NCI-H2029 (cell line): ENCODE measurements around the gene VRTN.

Source experiments
- DNase-seq: peaks from one replicate; lab custom pipeline; 2025; lab: John Stamatoyannopoulos, UW

Gene VRTN

DNA sequence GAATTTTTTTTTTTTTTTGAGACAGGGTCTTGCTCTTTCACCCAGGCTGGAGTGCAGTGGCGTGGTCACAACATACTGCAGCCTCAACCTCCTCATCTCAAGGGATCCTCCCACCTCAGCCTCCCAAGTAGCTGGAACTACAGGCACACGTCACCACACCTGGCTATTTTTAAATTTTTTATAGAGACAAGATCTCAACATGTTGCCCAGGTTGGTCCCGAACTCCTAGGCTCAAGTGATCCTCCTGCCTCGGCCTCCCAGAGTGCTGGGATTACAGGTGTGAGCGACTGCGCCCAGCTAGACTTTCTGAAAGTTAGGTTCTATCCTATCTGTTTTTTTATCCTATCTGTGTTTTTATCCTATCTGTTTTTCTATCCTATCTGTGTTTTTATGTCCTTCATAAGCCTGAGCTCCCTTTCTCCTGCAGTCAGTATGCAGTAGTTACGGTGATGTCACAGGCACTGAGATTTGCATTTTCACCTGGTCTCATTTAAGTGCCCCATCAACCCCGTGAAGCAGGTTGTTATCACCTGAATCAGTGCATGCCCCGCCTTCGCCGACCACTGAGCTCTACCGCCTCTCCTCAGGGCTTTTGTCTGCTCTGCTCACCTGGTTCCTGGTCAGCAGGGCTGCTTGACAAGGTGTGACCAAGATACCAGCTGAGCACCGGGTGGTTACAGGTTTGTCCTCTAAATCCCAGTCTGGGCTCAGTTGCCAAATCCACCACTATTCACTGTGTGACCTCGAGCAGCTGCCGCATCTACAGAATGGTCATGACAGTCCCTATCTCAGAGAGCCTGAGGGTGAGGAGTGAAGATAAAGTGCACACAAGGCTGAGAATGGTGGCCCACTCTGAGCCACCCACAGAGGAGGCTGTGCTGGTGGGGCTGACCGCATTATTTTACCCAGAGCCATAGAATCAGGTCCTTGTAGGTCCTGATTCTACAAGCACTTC, 44.6 kb downstream of the VRTN start:
- no peak for DNase-seq

DNA sequence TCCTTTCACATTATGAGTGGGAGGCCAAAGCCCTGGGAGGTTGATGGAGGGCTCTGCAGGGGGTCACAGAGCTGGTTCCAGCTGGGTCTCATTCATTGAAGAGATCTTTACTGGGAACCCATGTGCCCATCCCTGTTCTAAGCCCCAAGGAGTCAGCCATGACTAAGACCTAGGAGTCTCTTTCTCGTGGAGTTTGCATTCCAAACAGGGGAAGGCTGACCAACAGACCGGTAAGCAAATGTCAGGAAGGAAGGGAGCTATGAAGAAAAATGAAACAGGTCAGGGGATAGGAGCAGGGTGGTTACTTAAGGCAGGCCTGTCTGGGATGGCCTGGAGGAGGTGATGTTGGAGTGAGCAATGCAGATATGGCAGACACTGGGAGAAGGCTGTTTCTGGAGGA, 46.3 kb downstream of the VRTN start:
- no peak for DNase-seq

DNA sequence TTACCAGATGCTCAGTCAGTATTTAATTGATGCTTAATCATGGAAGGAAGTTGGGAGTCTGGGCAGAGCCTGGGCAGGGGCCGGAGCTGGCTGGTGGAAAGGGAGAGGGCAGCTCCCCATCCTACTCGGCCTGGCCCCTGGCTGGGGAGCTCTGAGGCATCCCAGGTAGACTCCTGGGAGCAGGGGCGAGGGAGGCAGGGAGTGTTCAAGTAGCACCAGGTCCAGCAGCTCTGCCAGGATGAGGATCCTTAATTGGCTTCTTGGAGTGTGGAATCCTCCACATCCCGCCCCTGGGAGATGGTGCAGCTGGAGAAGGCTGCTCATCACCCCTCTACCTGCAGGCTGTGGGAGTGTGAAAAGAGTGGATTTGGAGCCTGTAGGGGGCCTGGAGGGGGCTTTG, 46.8 kb downstream of the VRTN start:
- DNase-seq: no peak

GRCh38 chr14:74400031-74400685, 51.9 kb downstream of the VRTN start:
- DNase-seq: no peak

DNA sequence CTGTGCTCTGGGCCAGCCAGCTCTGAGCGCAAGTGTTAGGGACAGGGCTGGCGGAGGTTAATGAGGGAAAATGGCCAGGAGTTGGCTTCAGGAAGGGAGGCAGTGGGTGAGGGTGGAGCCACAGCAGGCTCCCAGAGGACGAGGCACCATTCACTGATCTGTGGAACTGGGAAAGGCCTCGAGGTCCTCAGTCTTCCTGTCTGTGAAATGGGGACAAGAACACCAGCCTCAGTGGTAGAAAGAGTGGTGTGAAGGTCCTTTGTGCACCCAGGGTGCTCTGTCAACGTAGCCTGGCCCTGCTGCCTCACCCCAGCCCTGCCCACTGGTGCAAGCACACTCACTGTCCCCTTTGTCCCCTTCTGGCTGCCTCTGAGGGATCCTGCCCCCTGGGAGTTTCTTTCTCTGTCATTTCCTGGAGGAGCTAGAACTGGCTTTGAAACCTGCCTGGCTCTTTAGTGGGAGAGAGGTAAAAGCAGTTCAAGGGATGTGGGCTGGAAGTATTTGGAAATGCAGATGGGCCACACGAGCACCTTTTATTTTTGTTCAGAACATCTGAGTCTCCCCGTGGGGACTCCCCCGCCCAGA, 52.7 kb downstream of the VRTN start:
- no peak for DNase-seq

DNA sequence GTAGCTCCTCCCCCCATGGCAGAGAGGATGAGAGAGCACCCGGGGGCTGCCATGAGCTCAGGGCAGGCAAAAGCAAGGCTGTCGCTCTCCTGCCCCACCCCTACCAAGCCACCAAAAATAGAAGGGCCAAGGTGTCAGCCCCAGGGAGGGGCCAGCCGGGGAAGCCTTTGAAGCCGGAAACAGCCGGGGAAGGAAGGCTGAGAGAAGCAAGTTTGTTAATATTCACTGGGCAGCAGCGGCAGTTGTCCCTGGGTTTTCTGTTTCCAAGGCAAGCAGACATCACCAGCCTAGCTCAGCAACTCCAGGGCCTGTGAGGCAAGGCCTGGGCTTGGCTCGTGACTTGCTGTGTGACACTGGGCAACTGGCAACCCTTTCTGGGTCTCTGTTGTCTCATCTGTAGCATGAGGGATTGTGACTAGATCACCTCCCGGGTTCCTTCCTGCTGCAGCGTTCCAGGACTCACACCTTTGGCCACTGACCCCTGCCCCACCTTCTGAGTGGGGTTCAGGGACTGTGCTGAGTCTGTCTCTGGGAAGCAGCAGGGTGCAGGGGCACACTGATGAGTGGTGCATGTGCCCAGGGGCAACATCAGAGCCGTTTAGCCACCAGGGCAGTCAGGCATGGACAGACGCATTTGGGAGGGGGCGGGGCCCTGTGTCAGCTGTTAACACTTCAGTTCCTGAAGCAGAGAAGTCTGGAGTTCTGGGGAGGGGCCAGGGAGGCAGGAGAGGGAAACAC, 53.4 kb downstream of the VRTN start:
- no peak for DNase-seq

DNA sequence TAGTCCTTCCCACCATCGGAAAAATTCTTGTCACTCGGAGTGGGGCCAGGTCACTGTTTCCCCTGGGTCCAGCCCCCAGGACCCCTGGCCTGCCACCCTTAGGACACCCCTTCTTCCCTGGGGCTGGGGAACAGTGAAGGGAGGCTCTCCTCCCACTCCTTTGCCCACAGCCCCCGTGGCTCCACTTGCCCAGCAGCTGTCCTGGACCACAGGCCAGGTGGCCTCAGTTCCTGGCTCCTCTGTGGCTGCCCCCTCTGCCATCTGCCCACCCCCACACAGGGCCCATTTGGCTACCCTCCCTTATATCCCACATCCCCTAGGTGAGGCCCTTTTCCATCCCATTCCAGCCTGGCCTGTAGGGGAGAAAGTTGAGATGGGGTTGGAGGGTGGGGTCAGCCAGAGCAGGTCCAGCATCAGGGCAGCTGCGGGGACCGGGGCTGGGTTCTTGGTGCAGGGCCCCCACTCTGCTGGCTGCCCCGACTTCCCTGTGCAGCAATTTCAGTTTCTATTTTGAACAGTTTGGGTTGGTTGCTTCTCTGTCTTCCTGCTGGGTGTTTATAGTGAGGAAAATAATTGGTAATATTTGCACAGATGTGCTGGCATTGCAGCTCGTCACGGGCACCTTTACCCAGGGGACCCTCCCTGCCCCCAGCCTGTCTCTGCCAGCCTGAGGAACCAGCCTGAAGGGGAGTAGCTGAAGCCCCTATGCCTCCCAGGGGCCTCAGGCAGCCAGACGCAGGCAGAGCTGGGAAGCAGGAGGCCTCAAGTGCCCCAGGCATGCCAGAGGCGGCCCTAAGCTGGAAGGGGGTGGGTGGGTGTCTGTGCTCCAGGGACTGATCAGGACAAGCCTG, 54.4 kb downstream of the VRTN start:
- no peak for DNase-seq

DNA sequence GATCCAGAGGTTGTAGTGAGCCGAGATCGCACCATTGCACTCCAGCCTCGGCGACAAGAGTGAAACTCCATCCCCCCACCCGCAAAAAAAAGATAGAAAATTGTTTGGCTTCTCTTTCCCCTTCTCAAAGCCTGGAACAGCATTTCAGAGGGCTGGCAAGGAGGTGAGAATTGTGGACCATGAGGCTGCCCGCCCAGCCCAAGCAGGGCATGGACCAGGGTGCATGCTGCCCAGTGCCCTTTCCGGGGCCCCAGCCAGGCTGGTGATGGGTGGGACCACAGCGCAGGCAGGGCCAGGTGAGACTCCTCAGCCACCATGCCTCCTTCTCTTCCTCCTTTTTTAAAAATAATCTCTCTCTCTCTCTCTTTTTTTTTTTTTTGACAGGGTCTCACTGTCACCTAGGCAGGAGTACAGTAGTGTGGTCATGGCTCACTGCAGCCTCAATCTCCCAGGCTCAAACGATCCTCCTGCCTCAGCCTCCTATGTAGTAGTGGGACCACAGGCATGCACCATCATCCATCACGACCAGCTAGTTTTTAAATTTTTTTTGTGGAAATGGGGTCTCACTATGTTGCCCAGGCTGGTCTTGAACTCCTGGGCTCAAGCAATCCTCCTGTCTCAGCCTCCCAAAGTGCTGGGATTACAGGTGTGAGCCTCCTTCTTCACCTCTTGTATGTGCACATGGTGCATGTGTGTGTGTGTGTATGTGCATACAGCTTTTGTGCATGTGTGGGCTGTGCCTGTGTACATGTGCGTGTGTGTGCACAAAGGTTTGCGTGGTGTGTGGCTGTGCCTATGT, 55.5 kb downstream of the VRTN start:
- no peak for DNase-seq

DNA sequence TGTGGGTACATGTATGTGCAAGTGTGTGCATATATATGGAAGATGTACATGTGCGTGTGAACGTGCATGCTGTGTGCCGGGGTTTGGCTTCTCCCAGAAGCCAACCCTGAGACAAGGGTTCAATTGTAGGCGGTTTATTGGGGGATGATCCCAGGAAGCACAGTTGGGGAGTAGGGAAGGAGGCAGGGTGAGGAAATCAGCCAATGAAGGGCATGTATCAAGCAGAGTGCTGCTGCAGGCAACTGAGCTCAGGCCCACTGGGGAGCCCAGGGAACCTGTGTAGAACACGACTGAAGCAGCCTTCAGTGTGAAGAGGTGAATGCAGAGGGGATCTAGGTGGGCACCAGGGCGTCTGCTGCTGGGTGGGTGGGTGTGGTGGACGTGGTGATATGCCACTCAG, 56.2 kb downstream of the VRTN start:
- no peak for DNase-seq

DNA sequence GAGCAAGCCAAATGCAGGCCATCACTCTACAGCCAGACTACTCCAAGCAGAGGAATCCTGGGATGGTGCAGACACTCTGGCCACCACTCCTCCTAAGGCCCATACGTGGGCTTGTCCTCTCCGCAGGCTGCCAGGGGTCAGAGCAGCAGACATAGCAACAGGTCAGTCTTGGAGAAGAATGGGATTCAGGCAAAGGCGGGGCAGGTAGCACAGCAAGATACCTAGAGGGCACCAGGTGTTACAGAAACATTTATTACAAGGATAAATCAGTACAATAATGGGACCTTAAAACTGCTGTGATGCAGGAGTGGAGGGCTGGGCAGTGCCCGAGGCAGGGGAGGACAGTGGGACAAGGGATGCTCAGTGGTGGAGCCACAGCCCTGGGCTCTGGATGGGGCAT, 57.4 kb downstream of the VRTN start:
- no peak for DNase-seq

DNA sequence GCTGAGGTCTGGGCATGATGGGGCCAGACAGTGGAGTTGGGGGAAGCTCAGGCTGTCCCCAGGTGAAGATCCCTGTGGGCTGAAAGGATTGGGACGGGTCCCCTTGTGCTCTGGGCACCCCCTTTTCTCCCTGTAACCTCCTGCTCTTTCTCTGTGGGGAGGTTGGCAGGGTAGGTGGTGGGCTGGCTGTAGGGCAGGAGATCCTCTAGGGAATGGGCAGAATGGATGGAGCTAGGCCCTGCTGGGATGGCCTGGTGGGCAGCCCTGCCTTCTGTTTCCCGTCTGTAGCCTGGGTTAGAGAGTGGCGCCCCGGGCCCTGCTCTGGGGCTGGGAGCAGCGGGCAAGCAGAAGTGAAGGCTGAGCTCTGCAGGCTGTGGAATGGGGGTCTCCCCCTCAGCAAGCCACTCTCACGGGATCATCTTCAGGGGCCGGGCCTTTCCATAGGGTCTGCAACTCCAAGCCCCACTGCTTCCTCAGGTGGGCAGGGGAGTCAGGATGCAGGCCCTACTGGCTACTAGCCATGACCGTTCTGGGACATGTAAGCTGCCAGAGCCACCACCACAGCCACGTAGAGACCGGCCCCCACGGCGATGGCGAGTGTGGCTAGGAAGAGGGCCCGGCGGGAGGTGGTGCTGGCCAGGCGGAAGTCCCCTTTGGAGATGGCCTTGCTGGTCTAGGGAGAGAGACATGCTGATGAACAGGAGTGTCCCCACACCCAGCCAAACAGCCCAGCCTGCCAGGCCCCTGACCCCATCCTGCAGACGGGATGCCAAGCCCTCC, 58.9 kb downstream of the VRTN start:
- no peak for DNase-seq

GRCh38 chr14:74407801-74408154, 59.5 kb downstream of the VRTN start:
- no peak for DNase-seq

GRCh38 chr14:74408870-74409269, 60.6 kb downstream of the VRTN start:
- no peak for DNase-seq

- DNase-seq: no peak
Measured at GRCh38 chr14:74409441-74409840, 61.2 kb downstream of the VRTN start.
